ENCODE data around the gene APOB. TPM values are rescaled to one million over a fixed set of nuclear protein-coding genes. Genes with fewer than 3 reads are reported as not detected.

Gene APOB
- total and polyA plus RNA-seq, 2 of the 13 experiments (the other 11 are each of a cell fraction or from before 2014, with no cell fraction given), result 1,569 to 2,515 TPM

DNA sequence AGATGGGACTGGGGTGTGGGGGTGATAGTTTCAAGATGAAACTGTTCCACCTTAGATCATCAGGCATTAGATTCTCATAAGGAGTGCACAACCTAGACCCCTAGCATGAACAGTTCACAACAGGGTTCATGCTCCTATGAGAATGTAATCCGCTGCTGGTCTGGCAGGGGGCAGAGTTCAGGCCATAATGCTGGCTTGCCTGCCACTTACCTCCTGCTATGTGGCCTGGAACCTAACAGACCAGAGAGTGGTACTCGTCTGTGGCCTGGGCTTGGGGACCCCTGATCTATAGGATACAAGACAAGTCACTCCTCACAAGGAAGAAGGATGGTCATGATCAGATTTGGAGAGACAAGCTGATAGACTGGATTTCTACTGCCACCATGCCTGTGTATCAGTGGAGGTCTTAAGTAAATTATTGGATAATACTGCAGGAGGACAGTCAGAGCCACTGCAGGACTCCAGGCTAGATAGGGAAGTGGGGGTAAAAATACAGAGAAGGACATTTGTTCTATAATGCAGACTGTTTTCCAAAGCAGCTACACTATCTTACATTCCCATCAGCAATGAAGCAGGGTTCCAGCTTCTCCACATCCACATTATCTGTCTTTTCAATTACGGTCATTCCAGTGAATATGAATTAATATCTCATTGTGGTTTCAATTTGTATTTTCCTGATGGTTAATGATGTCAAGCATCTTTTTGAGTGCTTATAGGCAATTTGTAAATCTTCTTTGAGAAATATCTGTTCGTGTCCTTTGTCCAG is 28.8 kb upstream of the APOB start (continued):
- TF ChIP-seq, protein P1, sequence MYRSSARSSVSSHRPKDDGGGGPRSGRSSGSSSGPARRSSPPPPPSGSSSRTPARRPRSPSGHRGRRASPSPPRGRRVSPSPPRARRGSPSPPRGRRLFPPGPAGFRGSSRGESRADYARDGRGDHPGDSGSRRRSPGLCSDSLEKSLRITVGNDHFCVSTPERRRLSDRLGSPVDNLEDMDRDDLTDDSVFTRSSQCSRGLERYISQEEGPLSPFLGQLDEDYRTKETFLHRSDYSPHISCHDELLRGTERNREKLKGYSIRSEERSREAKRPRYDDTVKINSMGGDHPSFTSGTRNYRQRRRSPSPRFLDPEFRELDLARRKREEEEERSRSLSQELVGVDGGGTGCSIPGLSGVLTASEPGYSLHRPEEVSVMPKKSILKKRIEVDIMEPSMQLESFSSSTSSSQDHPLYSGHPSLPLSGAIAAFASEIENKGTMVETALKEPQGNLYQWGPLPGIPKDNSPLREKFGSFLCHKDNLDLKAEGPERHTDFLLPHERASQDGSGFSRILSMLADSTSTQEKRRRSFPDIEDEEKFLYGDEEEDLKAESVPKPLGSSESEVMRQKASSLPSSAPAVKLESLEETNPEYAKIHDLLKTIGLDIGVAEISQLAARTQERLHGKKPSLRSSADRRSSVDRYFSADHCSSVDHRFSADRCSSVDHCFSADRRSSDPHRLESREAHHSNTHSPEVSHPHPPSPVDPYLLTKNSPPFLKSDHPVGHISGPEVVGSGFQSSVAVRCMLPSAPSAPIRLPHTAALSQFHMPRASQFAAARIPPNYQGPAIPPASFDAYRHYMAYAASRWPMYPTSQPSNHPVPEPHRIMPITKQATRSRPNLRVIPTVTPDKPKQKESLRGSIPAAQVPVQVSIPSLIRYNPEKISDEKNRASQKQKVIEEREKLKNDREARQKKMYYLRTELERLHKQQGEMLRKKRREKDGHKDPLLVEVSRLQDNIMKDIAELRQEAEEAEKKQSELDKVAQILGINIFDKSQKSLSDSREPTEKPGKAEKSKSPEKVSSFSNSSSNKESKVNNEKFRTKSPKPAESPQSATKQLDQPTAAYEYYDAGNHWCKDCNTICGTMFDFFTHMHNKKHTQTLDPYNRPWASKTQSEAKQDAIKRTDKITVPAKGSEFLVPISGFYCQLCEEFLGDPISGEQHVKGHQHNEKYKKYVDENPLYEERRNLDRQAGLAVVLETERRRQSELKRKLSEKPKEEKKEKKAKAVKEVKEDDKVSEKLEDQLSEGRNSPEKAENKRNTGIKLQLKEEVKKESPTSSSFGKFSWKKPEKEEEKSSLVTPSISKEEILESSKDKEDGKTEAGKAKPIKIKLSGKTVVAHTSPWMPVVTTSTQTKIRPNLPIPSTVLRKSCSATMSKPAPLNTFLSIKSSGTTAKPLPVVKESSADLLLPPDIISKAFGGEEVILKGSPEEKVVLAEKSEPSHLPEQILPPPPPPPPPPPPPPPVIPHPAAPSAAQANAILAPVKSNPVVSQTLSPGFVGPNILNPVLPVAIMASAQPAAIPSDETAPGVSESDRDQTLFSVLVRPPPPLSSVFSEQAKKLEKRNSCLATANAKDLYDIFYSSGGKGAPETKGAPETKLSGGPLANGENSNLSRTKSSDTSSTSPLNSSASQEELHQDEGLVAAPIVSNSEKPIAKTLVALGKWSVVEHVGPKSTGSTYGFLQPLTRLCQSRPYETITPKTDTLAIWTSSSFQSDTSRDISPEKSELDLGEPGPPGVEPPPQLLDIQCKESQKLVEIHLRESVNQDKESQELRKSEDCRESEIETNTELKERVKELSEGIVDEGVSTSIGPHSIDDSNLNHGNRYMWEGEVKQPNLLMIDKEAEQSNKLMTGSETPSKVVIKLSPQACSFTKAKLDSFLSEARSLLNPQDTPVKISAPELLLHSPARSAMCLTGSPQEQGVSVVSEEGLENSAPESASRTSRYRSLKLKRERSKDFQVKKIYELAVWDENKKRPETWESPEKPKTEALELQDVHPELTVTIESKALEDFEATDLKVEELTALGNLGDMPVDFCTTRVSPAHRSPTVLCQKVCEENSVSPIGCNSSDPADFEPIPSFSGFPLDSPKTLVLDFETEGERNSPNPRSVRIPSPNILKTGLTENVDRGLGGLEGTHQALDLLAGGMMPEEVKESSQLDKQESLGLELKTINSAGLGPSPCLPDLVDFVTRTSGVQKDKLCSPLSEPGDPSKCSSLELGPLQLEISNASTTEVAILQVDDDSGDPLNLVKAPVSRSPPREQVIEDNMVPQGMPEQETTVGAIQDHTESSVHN (CRISPR knock-in tag; IDR thresholded peaks at IDR 0.05), result no peak
- TF ChIP-seq, protein P2, sequence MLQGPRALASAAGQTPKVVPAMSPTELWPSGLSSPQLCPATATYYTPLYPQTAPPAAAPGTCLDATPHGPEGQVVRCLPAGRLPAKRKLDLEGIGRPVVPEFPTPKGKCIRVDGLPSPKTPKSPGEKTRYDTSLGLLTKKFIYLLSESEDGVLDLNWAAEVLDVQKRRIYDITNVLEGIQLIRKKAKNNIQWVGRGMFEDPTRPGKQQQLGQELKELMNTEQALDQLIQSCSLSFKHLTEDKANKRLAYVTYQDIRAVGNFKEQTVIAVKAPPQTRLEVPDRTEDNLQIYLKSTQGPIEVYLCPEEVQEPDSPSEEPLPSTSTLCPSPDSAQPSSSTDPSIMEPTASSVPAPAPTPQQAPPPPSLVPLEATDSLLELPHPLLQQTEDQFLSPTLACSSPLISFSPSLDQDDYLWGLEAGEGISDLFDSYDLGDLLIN (CRISPR knock-in tag; IDR thresholded peaks at IDR 0.05; ENCODE audit: borderline replicate concordance), result no peak
- no peak for TF ChIP-seq MIXL1 (CRISPR knock-in tag; IDR thresholded peaks at IDR 0.05)
- TF ChIP-seq MEIS2 (CRISPR knock-in tag; IDR thresholded peaks at IDR 0.05), result no peak
- no peak for TF ChIP-seq NKX3-1 (CRISPR knock-in tag; IDR thresholded peaks at IDR 0.05)
- no peak for TF ChIP-seq PRPF4 (IDR thresholded peaks at IDR 0.05; ENCODE audit: low read depth, low read length, poor library complexity, severe bottlenecking)
- TF ChIP-seq ZNF484 (CRISPR knock-in tag; IDR thresholded peaks at IDR 0.05; ENCODE audit: borderline replicate concordance, low read depth), result no peak
- TF ChIP-seq SP5 (CRISPR knock-in tag; IDR thresholded peaks at IDR 0.05; ENCODE audit: borderline replicate concordance, low read depth), result no peak
- TF ChIP-seq MYNN (CRISPR knock-in tag; IDR thresholded peaks at IDR 0.05; ENCODE audit: low read depth), result no peak
- TF ChIP-seq GATAD2A (CRISPR knock-in tag; IDR thresholded peaks at IDR 0.05), result peak; percentile 64; the same call in 1 of the 2 replicates
- TF ChIP-seq RXRB (CRISPR knock-in tag; IDR thresholded peaks at IDR 0.05; ENCODE audit: borderline replicate concordance), result no peak
- no peak for TF ChIP-seq RNF219 (CRISPR knock-in tag; IDR thresholded peaks at IDR 0.05)
- no peak for TF ChIP-seq FLYWCH1 (CRISPR knock-in tag; IDR thresholded peaks at IDR 0.05)
- no peak for TF ChIP-seq PLRG1 (conservative IDR thresholded peaks at IDR 0.05)
- TF ChIP-seq ZNF672 (CRISPR knock-in tag; IDR thresholded peaks at IDR 0.05), result no peak
- no peak for TF ChIP-seq KMT2B (CRISPR knock-in tag; IDR thresholded peaks at IDR 0.05)

All from HepG2 (cell line).